Lower leg skin (tissue), 4 donors: ENCODE data around the gene FCER1G. TPM values are rescaled to one million over a fixed set of nuclear protein-coding genes. Genes with fewer than 3 reads are reported as not detected.
"Not testable (repeated sequence)": the region's sequence is repeated elsewhere in the genome, so short reads cannot be mapped to it uniquely, and the experiment has no call there.

Source experiments
- DNase-seq, 2 donors: peaks; one replicate each; pipeline ENCODE4 v3.0.0-alpha.2; 2019; ENCODE audit warnings: low spot score in 2 of 2
- H3K4me3 ChIP-seq: fragments of 200-600 bp; sonication (generic); 2 replicates; pipeline ENCODE4 v1.5.1; 2017; ENCODE audit warnings: mild to moderate bottlenecking, low read depth; ENCODE audit not compliant: poor library complexity, severe bottlenecking
- CTCF ChIP-seq, 3 donors: fragments of 450-650 bp; IDR thresholded peaks; one replicate each; pipeline ENCODE4 v1.5.1; 2016; ENCODE audit warnings: antibody characterized with exemption in 3 of 3, mild to moderate bottlenecking in 3 of 3, moderate library complexity in 2 of 3
- POLR2A ChIP-seq, 2 donors: fragments of 450-650 bp; IDR thresholded peaks; one replicate each; pipeline ENCODE4 v1.6.1; 2016 to 2017; ENCODE audit warnings: antibody characterized with exemption in 2 of 2, mild to moderate bottlenecking in 1 of 2, moderate library complexity in 1 of 2
- WGBS, 2 donors: methylation state at CpG; one replicate each; pipeline ENCODE4 v1.1.5; 2018; 5-methylcytosine and 5-hydroxymethylcytosine counted together
- intact Hi-C: fragments of 100-400 bp; cut with DNase I; formaldehyde crosslinking; loops from one replicate; pipeline ENCODE4 v1.15.0; 2023; ENCODE audit warnings: low total_unique reads
- total RNA-seq, 4 donors: library from RNA; depleted of rRNA; stranded (reverse); fragments of >200 nt; gene quantifications; one replicate each; pipeline ENCODE4 v1.1.0, GENCODE V29; 2016

Gene FCER1G
- total RNA-seq, 4 donors from 2014 or later = 5.0 to 31.9 (median 17.9) TPM

- H3K4me3 ChIP-seq = no peak overlapping the region
- 73 to 79% methylated on average over 5 of the region's 5 CpGs for WGBS, 2 donors
- TF ChIP-seq CTCF (IDR thresholded peaks at IDR 0.05) = no peak
- no peak for TF ChIP-seq POLR2A (IDR thresholded peaks at IDR 0.05)
- intact Hi-C loops = no loop called here
- DNase-seq = no peak
These were observed 21.1 kb downstream of the FCER1G start for GRCh38 chr1:161235957-161236775.

- WGBS, 2 donors = 52 to 55% methylated on average over 4 of the region's 4 CpGs
- intact Hi-C loops = no loop called here
- no peak for DNase-seq
- no peak within 1 kb of the TSS for H3K4me3 ChIP-seq
- TF ChIP-seq POLR2A (IDR thresholded peaks at IDR 0.05) = no peak
- no peak for TF ChIP-seq CTCF (IDR thresholded peaks at IDR 0.05)
These were observed 23.0 kb downstream of the FCER1G start, which contains the start of gene NR1I3 for GRCh38 chr1:161238039-161238473. NR1I3 (minus strand) TSS chr1:161238203; CDS start chr1:161236565, 1,638 bp downstream.

GRCh38 chr1:161241682-161242081 is 26.6 kb downstream of the FCER1G start:
- TF ChIP-seq POLR2A (IDR thresholded peaks at IDR 0.05) (no peak), CTCF (IDR thresholded peaks at IDR 0.05) (no peak)
- intact Hi-C loops = no loop called here
- 69 to 73% methylated on average over 3 of the region's 3 CpGs for WGBS, 2 donors
- no peak overlapping the region for H3K4me3 ChIP-seq
- DNase-seq = no peak

GRCh38 chr1:161242313-161242712 is 27.2 kb downstream of the FCER1G start:
- 76 to 79% methylated on average over 2 of the region's 2 CpGs for WGBS, 2 donors
- intact Hi-C loops = no loop called here
- TF ChIP-seq POLR2A (IDR thresholded peaks at IDR 0.05) = no peak
- TF ChIP-seq CTCF (IDR thresholded peaks at IDR 0.05) = no peak

GRCh38 chr1:161244888-161245287 is 29.8 kb downstream of the FCER1G start:
- 47 to 48% methylated on average over 4 of the region's 4 CpGs for WGBS, 2 donors
- intact Hi-C loops = no loop called here
- DNase-seq = peak in 1 of 2 donors; percentile 26
- no peak overlapping the region for H3K4me3 ChIP-seq
- no peak for TF ChIP-seq POLR2A (IDR thresholded peaks at IDR 0.05)
- no peak for TF ChIP-seq CTCF (IDR thresholded peaks at IDR 0.05)

More at GRCh38 chr1:161242313-161242712, 27.2 kb downstream of the FCER1G start:
- H3K4me3 ChIP-seq = no peak overlapping the region
- DNase-seq = no peak

- WGBS, 2 donors = 84 to 85% methylated on average over 5 of the region's 5 CpGs
- intact Hi-C loops, DNase-seq, H3K4me3 ChIP-seq: not testable (repeated sequence)
These were observed 35.0 kb downstream of the FCER1G start for GRCh38 chr1:161250100-161250499.
